OCI-LY7 (cell line): Measurements from ENCODE around the gene LRRC51. TPM values are rescaled to one million over a fixed set of nuclear protein-coding genes. Genes with fewer than 3 reads are reported as not detected.
"Not testable (repeated sequence)": the region's sequence is repeated elsewhere in the genome, so short reads cannot be mapped to it uniquely, and the experiment has no call there.

ENCODE experiments used
- BruUV-seq: library from RNA; stranded (reverse); fragments of 400-500 nt; replicated peaks from 2 replicates; lab custom pipeline; 2021; lab: Mats Ljungman, UMichigan
- CTCF ChIA-PET: fragments of 300-600 bp; sonication (Branson Sonifier 250); formaldehyde crosslinking; loops from one replicate; lab custom pipeline; 2022; ENCODE audit warnings: antibody characterized with exemption; ENCODE audit not compliant: unreplicated experiment; lab: Charles Lee
- POLR2A ChIA-PET: fragments of 300-600 bp; sonication (Branson Sonifier 250); formaldehyde crosslinking; loops from one replicate; lab custom pipeline; 2022; ENCODE audit warnings: antibody characterized with exemption; lab: Charles Lee
- DNase-seq: peaks from one replicate; pipeline ENCODE4 v3.0.0-alpha.2; 2015; ENCODE audit warnings: low spot score
- H2AFZ ChIP-seq: fragments of 200-600 bp; sonication (generic), shearing (Covaris generic); 2 replicates; pipeline ENCODE4 v1.6.1; 2014; ENCODE audit warnings: mild to moderate bottlenecking, antibody characterized with exemption, low read length, moderate library complexity
- H3K27ac ChIP-seq: fragments of 200-600 bp; sonication (generic); 2 replicates; pipeline ENCODE4 v1.5.1; 2014; ENCODE audit warnings: mixed run types, low read depth, mild to moderate bottlenecking, moderate library complexity, low read length, inconsistent platforms; ENCODE audit not compliant: poor library complexity, severe bottlenecking
- H3K36me3 ChIP-seq: fragments of 200-600 bp; sonication (generic); 2 replicates; pipeline ENCODE4 v1.6.1; 2014; ENCODE audit warnings: mild to moderate bottlenecking, antibody characterized with exemption, low read length, moderate library complexity, mixed read lengths; ENCODE audit not compliant: insufficient read depth
- H3K4me1 ChIP-seq: fragments of 200-600 bp; sonication (generic); 2 replicates; pipeline ENCODE4 v1.5.1; 2014; ENCODE audit warnings: mild to moderate bottlenecking, low read length; ENCODE audit not compliant: insufficient read depth, poor library complexity, severe bottlenecking
- H3K4me2 ChIP-seq: fragments of 200-600 bp; sonication (generic); 2 replicates; pipeline ENCODE4 v1.6.1; 2014; ENCODE audit warnings: mild to moderate bottlenecking, low read length
- H3K4me3 ChIP-seq: fragments of 200-600 bp; sonication (generic); 2 replicates; pipeline ENCODE4 v1.5.1; 2014; ENCODE audit warnings: mild to moderate bottlenecking, low read depth, low read length; ENCODE audit not compliant: poor library complexity, severe bottlenecking
- H3K79me2 ChIP-seq: fragments of 200-600 bp; sonication (generic); 2 replicates; pipeline ENCODE4 v1.6.1; 2016; ENCODE audit warnings: low read depth, mild to moderate bottlenecking, low read length, moderate library complexity, mixed read lengths; ENCODE audit not compliant: insufficient read depth
- H3K9me2 ChIP-seq: fragments of 200-600 bp; sonication (generic); 2 replicates; pipeline ENCODE4 v1.6.1; 2016; ENCODE audit warnings: mild to moderate bottlenecking, low read length, mixed read lengths; ENCODE audit not compliant: insufficient read depth
- H3K9me3 ChIP-seq: fragments of 200-600 bp; sonication (generic); 2 replicates; pipeline ENCODE4 v1.6.1; 2014; ENCODE audit warnings: mild to moderate bottlenecking, mixed run types, low read length, mixed read lengths
- H4K20me1 ChIP-seq: fragments of 200-600 bp; sonication (generic); 2 replicates; pipeline ENCODE4 v1.6.1; 2014; ENCODE audit warnings: mild to moderate bottlenecking, antibody characterized with exemption, low read length, moderate library complexity, mixed read lengths; ENCODE audit not compliant: insufficient read depth
- CTCF ChIP-seq: fragments of 200-600 bp; sonication (generic); conservative IDR thresholded peaks from 2 replicates; pipeline ENCODE4 v1.5.1; 2014; ENCODE audit warnings: mild to moderate bottlenecking, antibody characterized with exemption, low read length, moderate library complexity, mixed read lengths
- EZH2phosphoT487 ChIP-seq: fragments of 200-600 bp; sonication (generic); IDR thresholded peaks from 2 replicates; pipeline ENCODE4 v1.6.1; 2018; ENCODE audit warnings: low read depth, borderline replicate concordance, mild to moderate bottlenecking, mixed run types, antibody characterized with exemption, low read length, moderate library complexity, mixed read lengths
- intact Hi-C: fragments of 100-400 bp; cut with micrococcal nuclease; formaldehyde crosslinking; loops from one replicate; pipeline ENCODE4 v1.10.0; 2022; ENCODE audit not compliant: unreplicated experiment
- total RNA-seq, 2 experiments: library from RNA; depleted of rRNA in 1 of 2; stranded (reverse); fragments of >200 nt in 1 of 2; shearing (Covaris generic) in 1 of 2; gene quantifications; 2 replicates each; pipeline ENCODE4 v1.2.3, GENCODE V29; 2014 to 2022

LRRC51 gene
- total RNA-seq, 2 experiments from 2014 or later, result 9.9 to 15.3 TPM

DNA sequence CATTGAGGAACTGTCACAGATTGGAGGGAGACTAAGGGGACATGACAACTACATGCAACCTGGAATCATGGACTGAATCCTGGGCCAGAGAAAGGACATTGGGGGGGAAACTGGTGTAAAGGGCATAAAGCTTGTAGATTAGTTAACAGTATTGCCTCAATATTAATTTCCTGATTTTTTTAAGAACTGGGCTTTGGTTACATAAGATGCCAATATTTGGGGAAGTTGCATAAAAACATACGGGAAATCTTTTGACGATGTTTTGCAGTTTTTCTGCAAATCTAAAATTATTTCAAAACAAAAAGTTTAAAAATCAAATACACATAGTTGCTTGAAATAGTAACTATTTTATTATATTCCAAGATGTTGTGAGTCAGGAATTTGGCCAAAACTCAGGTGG, 52.0 kb downstream of the LRRC51 start:
- no peak overlapping the region for H2AFZ ChIP-seq
- no peaks in the 10 kb centered on the region for H3K9me2 ChIP-seq
- no peaks in the 10 kb centered on the region for H3K79me2 ChIP-seq
- intact Hi-C loops, result no loop called here
- H4K20me1 ChIP-seq, result no peaks in the 10 kb centered on the region
- POLR2A ChIA-PET, result no interaction called here
- H3K4me1 ChIP-seq, result no peaks in the 10 kb centered on the region
- TF ChIP-seq CTCF (no peak), EZH2phosphoT487 (no peak)
- no peak overlapping the region for H3K4me2 ChIP-seq
- no peak overlapping the region for H3K27ac ChIP-seq
- CTCF ChIA-PET, result no interaction called here
- no peak for DNase-seq
- H3K36me3 ChIP-seq, result no peaks in the 10 kb centered on the region
- H3K4me3 ChIP-seq, result no peak overlapping the region
- peaks cover 13% of the 10 kb centered on the region for H3K9me3 ChIP-seq
- BruUV-seq, result no TSS peak

DNA sequence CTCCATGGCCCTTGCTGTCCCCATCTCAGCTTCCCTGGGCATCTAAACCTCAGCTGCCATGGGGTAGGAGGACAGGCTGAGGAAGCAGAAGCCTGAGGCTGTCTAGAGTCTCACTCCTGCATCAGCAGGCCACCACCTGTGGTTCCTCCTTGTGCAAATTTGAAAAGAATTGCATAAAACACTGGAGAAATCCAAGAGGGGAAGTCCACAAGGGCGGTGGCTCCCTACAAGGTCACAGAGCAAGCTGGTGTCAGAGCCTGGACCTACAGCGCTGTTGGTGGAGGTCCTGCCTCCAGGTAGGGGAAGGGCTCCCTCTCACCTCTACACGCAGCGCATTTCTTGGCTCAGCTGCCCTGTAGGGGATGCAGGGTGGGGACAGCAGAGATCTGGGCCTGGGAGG, 54.8 kb downstream of the LRRC51 start, which contains the start of gene FOLR3:
FOLR3 (plus strand) TSS at position 253 of the 400 bp plus-strand sequence. CDS start 228 bp downstream, outside the sequence.
- H3K27ac ChIP-seq, H3K9me2 ChIP-seq, H3K9me3 ChIP-seq, H3K79me2 ChIP-seq, H3K4me1 ChIP-seq, BruUV-seq, H2AFZ ChIP-seq, H3K36me3 ChIP-seq, H4K20me1 ChIP-seq, intact Hi-C loops, DNase-seq, POLR2A ChIA-PET, H3K4me3 ChIP-seq, H3K4me2 ChIP-seq, CTCF ChIA-PET: not testable (repeated sequence)

GRCh38 chr11:72135891-72136683, 55.4 kb downstream of the LRRC51 start:
- Histone ChIP-seq H3K9me2 (no peaks in the 10 kb centered on the region), H3K4me1 (no peaks in the 10 kb centered on the region), H3K4me3 (no peak overlapping the region), H3K27ac (no peak overlapping the region), H2AFZ (no peak overlapping the region), H3K36me3 (no peaks in the 10 kb centered on the region), H3K4me2 (no peak overlapping the region), H3K9me3 (no peaks in the 10 kb centered on the region), H4K20me1 (no peaks in the 10 kb centered on the region), H3K79me2 (no peaks in the 10 kb centered on the region)
- no peak for DNase-seq
- ChIA-PET POLR2A (no interaction called here), CTCF (no interaction called here)
- TF ChIP-seq EZH2phosphoT487 (no peak), CTCF (no peak)
- no TSS peak for BruUV-seq
- intact Hi-C loops, result no loop called here
